NCI-H146 (cell line): ENCODE results near the gene LCE3B.

Source experiments
- DNase-seq: peaks from one replicate; lab custom pipeline; 2025; lab: John Stamatoyannopoulos, UW

The LCE3B gene

GRCh38 chr1:152658649-152659048 is 45.0 kb downstream of the LCE3B start:
- DNase-seq, result no peak

DNA sequence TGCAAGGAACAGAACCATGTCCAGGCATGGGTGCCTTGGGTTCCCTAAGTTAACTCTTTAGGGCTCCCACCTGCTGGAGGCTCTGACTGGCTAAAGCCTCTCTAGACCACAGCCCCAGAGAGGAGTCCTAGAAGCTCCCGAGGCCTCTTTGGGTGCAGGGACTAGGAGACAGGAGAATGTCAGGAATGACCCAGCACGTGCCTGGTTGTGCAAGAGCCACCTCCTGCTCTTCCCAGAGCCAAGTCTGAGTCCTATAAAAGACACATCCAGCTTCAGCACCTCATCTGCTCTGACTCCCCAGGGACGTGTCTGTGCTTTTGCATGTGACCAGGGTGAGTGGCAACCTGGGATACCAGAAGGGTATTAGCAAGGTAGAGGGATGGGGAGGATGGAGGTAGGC is 49.5 kb downstream of the LCE3B start, which contains the start of gene LCE2D:
Gene LCE2D (plus strand): TSS at position 283 of the 400 bp plus-strand sequence. CDS start 726 bp downstream, outside the sequence.
- DNase-seq, result no peak
